GM10266 (cell line): Measurements from ENCODE around the gene GPRC5A.

Experiments
- DNase-seq: peaks from one replicate; pipeline ENCODE4 v3.0.0; 2012; ENCODE audit errors: extremely low spot score
- TF ChIP-seq, protein P1 (sequence below): IDR thresholded peaks from 2 replicates; pipeline ENCODE4 v1.5.1; 2012; ENCODE audit warnings: mild to moderate bottlenecking, low read depth; ENCODE audit not compliant: control insufficient read depth, insufficient read depth; ENCODE audit errors: missing control alignments

Gene GPRC5A

DNA sequence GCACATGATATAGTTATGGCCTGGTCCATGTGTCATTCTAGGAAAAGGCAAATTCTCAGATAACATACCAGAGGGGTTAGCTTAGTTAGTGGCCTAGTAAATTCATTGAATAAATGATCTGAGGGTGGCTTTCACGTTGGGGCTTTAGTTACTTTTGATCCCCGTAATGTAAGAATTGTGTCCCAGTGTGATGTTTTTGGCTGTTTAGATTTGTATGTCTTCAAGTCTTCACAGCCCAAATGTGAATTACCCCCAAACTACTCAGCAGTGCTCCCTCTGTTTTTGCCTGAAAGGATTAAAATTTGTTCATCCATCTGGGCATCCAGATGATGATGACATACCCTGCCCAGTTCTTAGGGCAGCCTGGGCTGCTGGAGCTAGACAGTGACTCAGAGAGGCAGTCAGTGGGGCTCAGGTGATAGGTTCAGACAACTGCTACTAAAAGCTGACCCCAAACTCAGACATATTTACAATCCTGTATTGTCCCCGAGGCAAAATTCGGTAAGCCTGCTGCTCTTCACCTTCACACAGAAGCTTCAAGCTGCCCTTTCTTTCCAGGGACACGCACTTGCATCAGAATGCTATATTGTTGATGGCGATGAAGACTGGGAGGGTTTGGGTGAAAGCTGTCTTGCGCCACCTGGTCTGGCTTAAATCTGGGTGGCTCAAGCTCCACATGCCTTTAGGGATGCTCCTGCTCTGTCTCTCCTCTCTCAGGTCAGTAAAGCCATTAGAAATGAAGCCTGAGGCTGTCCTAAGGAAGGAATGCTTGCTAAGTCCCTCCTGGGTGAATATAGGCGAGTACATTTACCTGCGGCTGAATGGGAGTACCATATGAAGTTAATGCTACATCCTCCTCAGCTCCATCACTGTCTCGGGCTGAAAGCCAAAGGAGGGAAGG, 50.3 kb downstream of the GPRC5A start:
- TF ChIP-seq, protein P1, sequence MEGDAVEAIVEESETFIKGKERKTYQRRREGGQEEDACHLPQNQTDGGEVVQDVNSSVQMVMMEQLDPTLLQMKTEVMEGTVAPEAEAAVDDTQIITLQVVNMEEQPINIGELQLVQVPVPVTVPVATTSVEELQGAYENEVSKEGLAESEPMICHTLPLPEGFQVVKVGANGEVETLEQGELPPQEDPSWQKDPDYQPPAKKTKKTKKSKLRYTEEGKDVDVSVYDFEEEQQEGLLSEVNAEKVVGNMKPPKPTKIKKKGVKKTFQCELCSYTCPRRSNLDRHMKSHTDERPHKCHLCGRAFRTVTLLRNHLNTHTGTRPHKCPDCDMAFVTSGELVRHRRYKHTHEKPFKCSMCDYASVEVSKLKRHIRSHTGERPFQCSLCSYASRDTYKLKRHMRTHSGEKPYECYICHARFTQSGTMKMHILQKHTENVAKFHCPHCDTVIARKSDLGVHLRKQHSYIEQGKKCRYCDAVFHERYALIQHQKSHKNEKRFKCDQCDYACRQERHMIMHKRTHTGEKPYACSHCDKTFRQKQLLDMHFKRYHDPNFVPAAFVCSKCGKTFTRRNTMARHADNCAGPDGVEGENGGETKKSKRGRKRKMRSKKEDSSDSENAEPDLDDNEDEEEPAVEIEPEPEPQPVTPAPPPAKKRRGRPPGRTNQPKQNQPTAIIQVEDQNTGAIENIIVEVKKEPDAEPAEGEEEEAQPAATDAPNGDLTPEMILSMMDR, result no peak
- no peak for DNase-seq

DNA sequence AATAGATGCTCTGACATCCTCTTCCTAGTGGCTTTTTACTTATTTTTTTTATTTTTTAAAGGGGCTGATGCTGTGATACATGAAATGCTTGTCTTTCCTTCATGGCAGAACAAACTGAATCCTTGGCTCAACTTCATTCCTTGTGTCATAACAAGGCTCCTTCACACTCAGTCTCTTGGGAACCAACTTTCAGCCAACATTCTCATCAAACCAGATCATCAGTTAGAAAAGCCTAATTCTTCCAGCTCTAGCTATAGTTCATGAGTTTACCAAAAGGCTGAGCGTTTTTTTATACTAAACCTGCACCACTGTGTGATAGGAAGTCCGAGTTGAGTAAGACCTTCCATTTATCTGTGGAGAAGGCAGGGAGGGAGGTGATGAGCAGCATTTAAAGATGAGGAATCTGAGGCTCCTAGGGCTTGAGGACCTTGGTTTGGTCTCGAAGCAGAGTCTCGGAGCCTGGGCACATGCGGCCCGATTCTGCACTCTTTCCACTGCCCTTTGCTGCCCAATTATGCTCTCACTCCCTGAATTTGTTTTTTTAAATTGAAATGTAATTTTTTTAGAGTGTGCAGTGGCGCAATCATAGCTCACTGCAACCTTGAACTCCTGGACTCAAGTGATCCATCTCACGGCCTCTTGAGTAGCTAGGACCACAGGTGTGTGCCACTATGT, 52.4 kb downstream of the GPRC5A start:
- no peak for DNase-seq
- TF ChIP-seq, protein P1, result no peak

DNA sequence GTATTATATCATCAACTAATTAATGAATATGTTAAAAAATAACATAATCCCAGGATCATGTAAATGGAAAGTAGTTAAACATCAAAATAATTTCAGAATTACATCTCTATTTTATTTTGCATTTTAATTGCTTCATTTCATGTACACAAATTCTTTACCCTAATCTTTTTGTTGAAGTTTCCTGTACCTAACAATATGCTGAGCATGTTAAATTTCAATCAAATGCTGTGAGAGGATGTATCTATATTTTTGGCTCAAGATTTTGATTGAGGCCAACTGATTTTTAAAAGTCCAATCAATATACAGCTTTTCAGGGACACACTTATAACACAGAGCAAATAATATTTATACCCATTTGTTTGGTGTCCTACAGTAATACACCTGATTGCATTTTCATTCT, 54.2 kb downstream of the GPRC5A start:
- TF ChIP-seq, protein P1, result no peak
- no peak for DNase-seq

DNA sequence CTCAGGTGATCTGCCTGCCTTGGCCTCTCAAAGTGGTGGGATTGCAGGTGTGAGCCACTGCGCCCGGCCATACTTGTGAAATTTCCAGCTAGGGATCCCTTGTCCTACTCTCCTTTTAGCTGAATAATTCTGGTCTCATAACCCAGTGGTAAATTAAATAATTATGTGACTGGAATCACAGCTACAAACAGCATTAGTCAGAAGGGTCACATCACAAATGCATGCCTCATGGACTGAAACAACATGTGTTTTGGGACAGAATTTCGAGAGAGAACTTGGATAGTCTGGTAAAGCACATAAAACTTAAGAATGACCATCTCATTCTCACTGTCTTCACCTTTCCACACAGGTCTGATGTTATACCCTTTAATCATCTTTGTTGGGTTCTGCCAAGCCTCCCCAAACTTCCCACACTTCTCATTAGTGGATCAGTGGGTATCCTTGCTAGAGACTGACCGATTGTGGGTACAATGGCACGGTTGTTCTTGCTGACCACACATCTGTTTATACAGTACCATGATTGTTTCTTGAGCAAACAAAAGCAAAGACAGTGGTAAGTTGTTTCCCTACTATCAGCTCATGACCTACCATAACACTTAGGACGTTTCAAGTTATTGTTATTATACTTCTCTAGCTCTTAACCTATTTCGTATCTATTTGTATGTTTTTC, 55.5 kb downstream of the GPRC5A start:
- DNase-seq, result no peak
- TF ChIP-seq, protein P1, result no peak

DNA sequence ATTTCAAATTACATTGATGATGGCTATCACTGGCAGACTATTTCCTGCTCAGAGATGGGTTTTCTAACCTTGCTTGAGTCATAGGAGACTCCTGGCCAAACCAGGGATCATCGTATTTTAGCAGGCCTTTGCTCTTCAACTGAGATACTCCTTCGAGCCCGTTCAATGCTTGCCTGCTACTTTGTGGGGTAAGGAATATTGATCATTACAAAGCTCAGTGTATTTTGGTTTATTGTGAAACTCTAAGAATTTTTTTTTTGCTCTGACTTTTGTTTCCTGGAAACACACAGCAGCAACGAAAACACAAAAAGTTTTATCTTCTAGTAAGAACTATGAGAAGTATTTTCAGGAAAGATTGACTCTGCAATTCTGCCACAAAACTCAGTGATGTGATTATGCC, 56.5 kb downstream of the GPRC5A start:
- DNase-seq, result no peak
- TF ChIP-seq, protein P1, result no peak

DNA sequence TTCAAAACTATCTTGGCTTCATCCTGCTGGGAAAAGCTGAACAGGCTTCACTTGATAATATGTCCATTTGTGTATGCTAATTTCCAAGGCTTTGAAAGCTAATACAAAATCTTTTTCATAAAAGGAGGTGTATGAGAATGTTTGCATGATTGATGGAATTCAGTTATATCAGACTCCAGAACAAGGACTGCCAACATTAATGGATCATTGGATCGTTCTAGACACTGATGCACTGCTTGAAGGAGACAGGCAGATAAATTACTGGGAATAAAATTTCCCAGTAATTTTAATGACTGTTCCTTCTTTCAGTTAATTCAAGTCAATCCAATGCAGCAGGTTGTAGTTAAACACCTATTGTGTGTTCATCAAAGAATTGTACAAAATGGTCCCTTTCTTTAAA, 60.1 kb downstream of the GPRC5A start:
- no peak for DNase-seq
- TF ChIP-seq, protein P1, result no peak
